H1 (cell line): ENCODE data around the gene OVOL3. TPM values are rescaled to one million over a fixed set of nuclear protein-coding genes. Genes with fewer than 3 reads are reported as not detected.

ENCODE experiments used
- BACH1 ChIP-seq: IDR thresholded peaks from 2 replicates; pipeline ENCODE4 v1.6.1; 2012; ENCODE audit warnings: low read length, improper control_type of control experiment
- BRCA1 ChIP-seq: IDR thresholded peaks from 2 replicates; pipeline ENCODE4 v1.6.1; 2012; ENCODE audit warnings: low read depth, low read length, improper control_type of control experiment
- CBX8 ChIP-seq: fragments of 300-800, 300-1000 bp; sonication (generic); IDR thresholded peaks from 2 replicates; pipeline ENCODE4 v1.7.1; 2016; ENCODE audit warnings: low read depth, low read length, borderline replicate concordance
- CEBPB ChIP-seq: IDR thresholded peaks from 2 replicates; pipeline ENCODE4 v1.6.1; 2012; ENCODE audit warnings: low read depth, low read length
- EZH2 ChIP-seq: fragments of 200-600 bp; sonication (generic); IDR thresholded peaks from 2 replicates; pipeline ENCODE4 v1.7.1; 2012; ENCODE audit warnings: low read depth, mild to moderate bottlenecking, moderate library complexity, low read length, inconsistent platforms; ENCODE audit not compliant: severe bottlenecking
- HDAC2 ChIP-seq, 2 experiments: fragments of 300-600 bp in 1 of 2; sonication (generic) in 1 of 2; IDR thresholded peaks; 2 replicates each; pipeline ENCODE4 v1.6.1; 2011 to 2012; ENCODE audit warnings: low read depth in 2 of 2, low read length in 2 of 2, mild to moderate bottlenecking in 2 of 2, moderate library complexity in 2 of 2, borderline replicate concordance in 1 of 2, inconsistent platforms in 1 of 2
- KDM1A ChIP-seq: fragments of 200-600, 300-600 bp; sonication (generic); IDR thresholded peaks from 2 replicates; pipeline ENCODE4 v1.7.1; 2016; ENCODE audit warnings: mild to moderate bottlenecking, low read length, borderline replicate concordance
- POLR2A ChIP-seq, 2 experiments: IDR thresholded peaks; 1 replicate in 1 of 2; 2 replicates in 1 of 2; pipeline ENCODE4 v1.6.1; 2011; ENCODE audit warnings: low read depth in 2 of 2, low read length in 2 of 2, mild to moderate bottlenecking in 2 of 2; ENCODE audit errors: control extremely low read depth in 1 of 2
- RXRA ChIP-seq: IDR thresholded peaks from 2 replicates; pipeline ENCODE4 v1.6.1; 2011; ENCODE audit warnings: low read depth, mild to moderate bottlenecking, low read length, moderate library complexity; ENCODE audit not compliant: insufficient read depth
- SUZ12 ChIP-seq: fragments of 200-600 bp; sonication (generic); IDR thresholded peaks from 2 replicates; pipeline ENCODE4 v1.6.1; 2012; ENCODE audit warnings: mild to moderate bottlenecking, inconsistent platforms, low read length, moderate library complexity, mixed read lengths
- TBP ChIP-seq: IDR thresholded peaks from 2 replicates; pipeline ENCODE4 v1.6.1; 2011; ENCODE audit warnings: low read depth, low read length, improper control_type of control experiment
- TCF12 ChIP-seq: IDR thresholded peaks from 2 replicates; pipeline ENCODE4 v1.6.1; 2011; ENCODE audit warnings: low read depth, mild to moderate bottlenecking, low read length
- USF2 ChIP-seq: IDR thresholded peaks from 2 replicates; pipeline ENCODE4 v1.6.1; 2011; ENCODE audit warnings: low read length, improper control_type of control experiment
- ZNF274 ChIP-seq: IDR thresholded peaks from 2 replicates; pipeline ENCODE4 v1.7.0; 2012; ENCODE audit warnings: low read length, borderline replicate concordance; ENCODE audit errors: extremely low read depth
- polyA plus RNA-seq, 7 experiments: library from polyadenylated mRNA; depleted of rRNA in 3 of 7; stranded (reverse) in 5 of 7; unstranded in 2 of 7; fragments of >200 nt in 5 of 7; fragments of 200-250 nt in 2 of 7; gene quantifications; 1 replicate in 5 of 7; 2 replicates in 1 of 7; 4 replicates in 1 of 7; pipeline versions ENCODE4 v1.2.1 to v1.2.3, GENCODE V29; 2011 to 2013; ENCODE audit warnings: missing spikeins in 2 of 7, mixed read lengths in 2 of 7
- total RNA-seq: library from RNA; stranded (reverse); fragmentation: NEBNext Ultra II Directional; extraction: Animal tissue kit (Norgen Biotek cat#: 25700); gene quantifications from 2 replicates; pipeline ENCODE4 v1.2.1, GENCODE V29; 2021

The OVOL3 gene
- total and polyA plus RNA-seq, 2 of the 8 experiments (the other 6 are each of a cell fraction or from before 2014, with no cell fraction given): 0.45 TPM; not detected in 1

- TF ChIP-seq BRCA1 (no peak), TCF12 (no peak), RXRA (no peak), BACH1 (no peak), ZNF274 (no peak), POLR2A (IDR thresholded peaks at IDR 0.05; ENCODE audit: control extremely low read depth in 1 of 2, low read depth in 2 of 2, low read length in 2 of 2) (peak; percentile 12 to 32; a peak in 2 of 3 replicates), CBX8 (no peak), USF2 (no peak), EZH2 (no peak), SUZ12 (no peak), HDAC2 (IDR thresholded peaks at IDR 0.05; ENCODE audit: borderline replicate concordance in 1 of 2, low read depth in 2 of 2, low read length in 2 of 2) (no peak), TBP (no peak; the same call in 1 of the 2 replicates), CEBPB (no peak), KDM1A (no peak)
These were observed 4.8 kb downstream of the OVOL3 start, which contains the start of gene TBCB (continued) for GRCh38 chr19:36115453-36116343.
